Measurements from ENCODE around the gene IL22RA1. TPM values are rescaled to one million over a fixed set of nuclear protein-coding genes. Genes with fewer than 3 reads are reported as not detected.

IL22RA1 gene
- total RNA-seq, 1 donor from 2014 or later = 0.83 TPM

DNA sequence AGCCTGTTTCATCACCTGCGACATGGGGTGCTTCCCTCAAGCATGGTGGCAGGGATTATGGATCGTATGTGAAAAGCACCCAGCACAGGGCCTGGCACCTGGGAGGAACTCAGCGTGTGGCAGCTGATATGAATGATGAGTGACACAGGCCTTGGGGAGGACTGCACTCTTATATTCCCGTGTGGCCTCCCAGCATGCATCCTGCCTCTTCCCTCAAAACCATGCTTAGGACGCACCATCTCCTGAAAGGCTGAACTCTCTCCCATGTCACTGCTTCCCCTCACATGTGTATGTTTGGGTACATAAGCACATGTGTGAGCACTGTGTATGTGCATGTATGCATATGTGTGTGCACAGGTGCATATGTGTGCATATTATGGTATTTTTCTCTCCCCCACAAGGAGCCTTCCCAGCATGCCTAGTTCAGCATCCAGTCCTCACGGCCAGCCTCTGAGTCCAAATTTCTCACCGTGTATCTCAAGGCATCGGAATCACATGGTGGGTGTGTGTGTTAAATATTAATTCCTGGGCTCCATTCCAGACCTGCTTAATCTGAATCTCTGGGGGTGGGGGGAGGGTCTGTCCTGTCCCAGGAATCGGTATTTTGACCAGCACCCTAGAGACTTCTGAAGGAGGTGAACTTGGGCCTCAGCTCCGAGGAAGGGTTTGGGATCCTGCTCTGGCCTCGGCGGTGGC lies 43.8 kb downstream of the IL22RA1 start:
- no peaks in the 10 kb centered on the region for H3K9me3 ChIP-seq
- H3K27ac ChIP-seq = no peak overlapping the region
- H3K36me3 ChIP-seq = no peaks in the 10 kb centered on the region
- TF ChIP-seq, protein P1, sequence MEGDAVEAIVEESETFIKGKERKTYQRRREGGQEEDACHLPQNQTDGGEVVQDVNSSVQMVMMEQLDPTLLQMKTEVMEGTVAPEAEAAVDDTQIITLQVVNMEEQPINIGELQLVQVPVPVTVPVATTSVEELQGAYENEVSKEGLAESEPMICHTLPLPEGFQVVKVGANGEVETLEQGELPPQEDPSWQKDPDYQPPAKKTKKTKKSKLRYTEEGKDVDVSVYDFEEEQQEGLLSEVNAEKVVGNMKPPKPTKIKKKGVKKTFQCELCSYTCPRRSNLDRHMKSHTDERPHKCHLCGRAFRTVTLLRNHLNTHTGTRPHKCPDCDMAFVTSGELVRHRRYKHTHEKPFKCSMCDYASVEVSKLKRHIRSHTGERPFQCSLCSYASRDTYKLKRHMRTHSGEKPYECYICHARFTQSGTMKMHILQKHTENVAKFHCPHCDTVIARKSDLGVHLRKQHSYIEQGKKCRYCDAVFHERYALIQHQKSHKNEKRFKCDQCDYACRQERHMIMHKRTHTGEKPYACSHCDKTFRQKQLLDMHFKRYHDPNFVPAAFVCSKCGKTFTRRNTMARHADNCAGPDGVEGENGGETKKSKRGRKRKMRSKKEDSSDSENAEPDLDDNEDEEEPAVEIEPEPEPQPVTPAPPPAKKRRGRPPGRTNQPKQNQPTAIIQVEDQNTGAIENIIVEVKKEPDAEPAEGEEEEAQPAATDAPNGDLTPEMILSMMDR (IDR thresholded peaks at IDR 0.05) = no peak
- no peaks in the 10 kb centered on the region for H3K27me3 ChIP-seq (ENCODE audit: low read depth)
- DNase-seq = peak; percentile 14
- no peaks in the 10 kb centered on the region for H3K4me1 ChIP-seq
- intact Hi-C loops (cut with DNase I) = no loop called here
- H3K4me3 ChIP-seq = no peak overlapping the region
- no peak for ATAC-seq

DNA sequence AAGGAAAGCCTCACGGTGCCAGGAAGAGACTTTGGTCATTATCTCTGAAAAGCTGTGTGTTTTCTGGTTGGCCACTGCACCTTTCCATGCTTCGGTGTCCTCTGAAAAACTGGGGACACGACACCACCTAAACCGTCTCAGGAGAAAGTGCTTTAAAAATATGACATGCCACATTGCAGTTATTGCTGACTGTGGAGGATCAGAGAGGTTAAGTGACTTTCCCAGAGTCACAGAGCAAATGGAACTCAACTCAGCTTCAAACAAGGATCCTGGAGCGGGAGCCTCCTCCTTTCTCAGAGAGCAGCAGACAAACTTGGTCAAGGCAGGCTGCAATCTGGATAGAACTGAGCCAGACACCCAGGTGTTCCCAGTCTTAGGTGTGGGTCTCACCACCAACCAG lies 44.8 kb downstream of the IL22RA1 start:
- Histone ChIP-seq H3K4me1 (no peaks in the 10 kb centered on the region), H3K4me3 (no peak overlapping the region), H3K9me3 (no peaks in the 10 kb centered on the region), H3K27me3 (ENCODE audit: low read depth) (no peaks in the 10 kb centered on the region), H3K27ac (no peak overlapping the region), H3K36me3 (no peaks in the 10 kb centered on the region)
- no peak for ATAC-seq
- intact Hi-C loops (cut with DNase I) = no loop called here
- DNase-seq = no peak
- TF ChIP-seq, protein P1 (IDR thresholded peaks at IDR 0.05) = no peak

DNA sequence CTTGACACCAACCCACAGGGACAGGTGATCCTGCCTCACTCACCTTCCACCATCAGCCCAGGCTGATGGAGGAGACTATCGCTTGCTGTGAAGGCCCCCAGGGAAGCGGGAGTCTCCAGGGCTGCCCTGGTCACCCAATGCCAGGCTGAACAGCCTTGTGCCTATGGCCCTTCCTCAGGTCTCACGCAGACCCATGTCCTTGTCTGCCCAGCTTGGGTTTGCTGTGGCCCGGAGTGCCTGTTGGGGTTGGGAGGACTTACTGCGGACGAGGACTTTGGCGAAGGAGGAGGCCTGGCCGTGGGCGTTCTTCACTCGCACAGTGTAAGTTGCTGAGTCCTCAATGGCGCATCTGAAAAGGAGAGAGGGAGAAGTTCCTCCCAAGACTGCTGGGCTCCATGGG lies 45.3 kb downstream of the IL22RA1 start:
- Histone ChIP-seq H3K36me3 (no peaks in the 10 kb centered on the region), H3K4me1 (no peaks in the 10 kb centered on the region), H3K27ac (no peak overlapping the region), H3K4me3 (no peak overlapping the region), H3K9me3 (no peaks in the 10 kb centered on the region), H3K27me3 (ENCODE audit: low read depth) (no peaks in the 10 kb centered on the region)
- DNase-seq (peak; percentile 24), ATAC-seq (no peak)
- TF ChIP-seq, protein P1 (IDR thresholded peaks at IDR 0.05) = no peak
- intact Hi-C loops (cut with DNase I) = no loop called here

DNA sequence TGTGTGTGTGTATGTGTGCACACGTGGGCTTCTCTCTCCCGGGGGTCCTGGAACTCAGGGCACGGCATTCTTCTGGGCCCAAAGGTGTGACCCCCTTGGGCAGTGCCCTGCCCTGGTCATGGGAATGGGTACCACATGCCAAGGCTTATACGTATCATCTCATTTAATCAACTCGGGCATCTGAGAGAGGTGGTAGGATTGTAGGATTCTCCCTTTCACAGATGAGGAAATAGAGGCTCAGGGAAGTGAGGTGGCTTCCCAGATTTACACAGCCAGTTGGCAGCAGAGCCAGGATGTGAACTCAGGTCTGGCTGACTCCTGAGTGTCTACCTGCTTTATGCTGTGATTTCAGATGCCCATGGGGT lies 46.2 kb downstream of the IL22RA1 start:
- H3K27ac ChIP-seq = no peak overlapping the region
- H3K36me3 ChIP-seq = no peaks in the 10 kb centered on the region
- no peaks in the 10 kb centered on the region for H3K9me3 ChIP-seq
- DNase-seq (no peak), ATAC-seq (no peak)
- H3K4me3 ChIP-seq = no peak overlapping the region
- H3K4me1 ChIP-seq = no peaks in the 10 kb centered on the region
- H3K27me3 ChIP-seq (ENCODE audit: low read depth) = no peaks in the 10 kb centered on the region
- TF ChIP-seq, protein P1 (IDR thresholded peaks at IDR 0.05) = no peak
- intact Hi-C loops (cut with DNase I) = no loop called here

DNA sequence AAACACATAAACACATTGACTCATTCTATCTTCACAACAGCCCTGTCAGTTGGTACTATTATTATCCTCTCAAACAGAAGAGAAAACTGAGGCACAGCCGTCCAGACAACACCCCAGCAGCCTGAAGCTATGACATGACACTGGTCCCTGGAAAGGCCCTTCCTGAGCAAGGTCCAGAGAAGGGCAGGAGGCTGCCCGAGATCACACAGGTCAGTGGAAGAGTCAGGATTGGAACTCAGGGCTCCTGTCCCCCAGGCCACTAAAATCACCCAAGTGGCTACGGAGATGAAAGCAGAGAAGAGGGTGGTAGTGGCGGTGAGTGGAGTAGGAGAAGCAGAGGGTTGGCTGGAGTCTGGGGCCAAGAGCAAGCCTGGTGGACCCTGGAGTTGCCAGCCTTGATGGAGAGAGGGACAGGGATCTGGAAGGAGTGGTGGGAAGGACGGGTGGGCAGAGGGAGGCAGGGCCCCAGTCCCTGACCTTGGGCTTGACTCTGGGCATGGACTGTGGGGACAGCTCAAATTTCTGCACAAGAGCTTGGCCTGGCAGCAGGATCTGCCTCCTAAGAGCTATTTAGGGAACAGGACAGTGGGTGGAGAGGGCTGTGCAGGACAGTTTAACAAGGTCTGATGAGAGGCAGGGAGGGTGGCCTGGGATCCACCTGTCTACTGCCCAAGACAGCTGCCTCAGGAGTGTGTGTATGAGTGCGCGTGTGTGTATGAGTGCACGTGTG lies 46.8 kb downstream of the IL22RA1 start:
- DNase-seq (peak; percentile 14), ATAC-seq (peak in 1 of 2 donors; percentile 15)
- no peaks in the 10 kb centered on the region for H3K9me3 ChIP-seq
- H3K27me3 ChIP-seq (ENCODE audit: low read depth) = no peaks in the 10 kb centered on the region
- H3K4me1 ChIP-seq = no peaks in the 10 kb centered on the region
- intact Hi-C loops (cut with DNase I) = no loop called here
- TF ChIP-seq, protein P1 (IDR thresholded peaks at IDR 0.05) = no peak
- no peaks in the 10 kb centered on the region for H3K36me3 ChIP-seq
- no peak overlapping the region for H3K27ac ChIP-seq
- no peak overlapping the region for H3K4me3 ChIP-seq

All from lower lobe of right lung (tissue), 2 donors.